ENCODE data around the gene PDE7B. TPM values are rescaled to one million over a fixed set of nuclear protein-coding genes. Genes with fewer than 3 reads are reported as not detected.
A peak's percentile ranks its signal among the peaks of the same experiment; 100 is the strongest.
"Not testable (repeated sequence)": the region's sequence is repeated elsewhere in the genome, so short reads cannot be mapped to it uniquely, and the experiment has no call there.

The PDE7B gene
- total RNA-seq, 2 donors from 2014 or later, result 9.0 to 11.2 TPM

DNA sequence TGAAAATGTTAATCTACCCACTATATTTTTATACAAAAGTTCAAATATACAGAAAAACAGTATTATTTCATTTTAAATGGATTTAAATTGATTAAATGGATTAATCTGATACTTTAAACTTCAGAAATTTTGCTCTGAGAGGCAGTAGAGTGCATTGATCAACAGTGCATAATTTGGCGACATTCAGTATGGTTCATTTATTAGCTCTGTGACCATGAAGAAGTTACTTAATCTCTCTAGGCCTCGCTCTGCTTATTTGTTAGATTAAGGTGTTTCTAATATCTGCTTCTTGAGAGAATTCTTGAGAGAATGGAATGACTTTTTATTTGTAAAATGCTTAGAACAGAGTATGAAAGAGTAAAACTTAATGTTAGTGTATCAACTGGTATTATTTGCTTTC, 8.9 kb downstream of the PDE7B start:
- no peaks in the 10 kb centered on the region for H3K36me3 ChIP-seq
- H3K27ac ChIP-seq, result no peak overlapping the region
- no peaks in the 10 kb centered on the region for H3K27me3 ChIP-seq
- TF ChIP-seq, protein P1, sequence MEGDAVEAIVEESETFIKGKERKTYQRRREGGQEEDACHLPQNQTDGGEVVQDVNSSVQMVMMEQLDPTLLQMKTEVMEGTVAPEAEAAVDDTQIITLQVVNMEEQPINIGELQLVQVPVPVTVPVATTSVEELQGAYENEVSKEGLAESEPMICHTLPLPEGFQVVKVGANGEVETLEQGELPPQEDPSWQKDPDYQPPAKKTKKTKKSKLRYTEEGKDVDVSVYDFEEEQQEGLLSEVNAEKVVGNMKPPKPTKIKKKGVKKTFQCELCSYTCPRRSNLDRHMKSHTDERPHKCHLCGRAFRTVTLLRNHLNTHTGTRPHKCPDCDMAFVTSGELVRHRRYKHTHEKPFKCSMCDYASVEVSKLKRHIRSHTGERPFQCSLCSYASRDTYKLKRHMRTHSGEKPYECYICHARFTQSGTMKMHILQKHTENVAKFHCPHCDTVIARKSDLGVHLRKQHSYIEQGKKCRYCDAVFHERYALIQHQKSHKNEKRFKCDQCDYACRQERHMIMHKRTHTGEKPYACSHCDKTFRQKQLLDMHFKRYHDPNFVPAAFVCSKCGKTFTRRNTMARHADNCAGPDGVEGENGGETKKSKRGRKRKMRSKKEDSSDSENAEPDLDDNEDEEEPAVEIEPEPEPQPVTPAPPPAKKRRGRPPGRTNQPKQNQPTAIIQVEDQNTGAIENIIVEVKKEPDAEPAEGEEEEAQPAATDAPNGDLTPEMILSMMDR (IDR thresholded peaks at IDR 0.05), result no peak
- DNase-seq (ENCODE audit: low spot score), result no peak
- H3K9me3 ChIP-seq, result no peaks in the 10 kb centered on the region
- H3K4me1 ChIP-seq, result no peaks in the 10 kb centered on the region
- no peak overlapping the region for H3K4me3 ChIP-seq

DNA sequence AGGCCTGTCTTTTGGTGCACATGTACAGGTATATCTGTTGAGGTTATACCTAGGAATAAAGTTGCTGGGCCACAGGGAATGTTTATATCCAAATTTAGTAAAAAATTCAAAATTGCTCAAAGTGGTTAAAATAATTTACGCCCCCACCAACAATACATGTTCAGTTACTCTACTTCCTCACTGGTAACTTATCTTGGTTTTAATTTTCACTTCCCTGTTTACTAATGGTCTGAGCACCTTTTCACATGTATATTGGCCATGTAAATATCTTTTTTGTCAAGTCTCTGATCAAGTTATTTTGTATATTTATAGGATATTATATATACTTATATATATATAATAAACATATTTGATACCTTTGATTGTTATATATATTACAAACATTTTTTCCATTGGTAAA, 9.7 kb downstream of the PDE7B start:
- Histone ChIP-seq H3K9me3 (no peaks in the 10 kb centered on the region), H3K4me3 (no peak overlapping the region), H3K36me3 (no peaks in the 10 kb centered on the region), H3K27ac (no peak overlapping the region), H3K27me3 (no peaks in the 10 kb centered on the region), H3K4me1 (no peaks in the 10 kb centered on the region)
- TF ChIP-seq, protein P1 (IDR thresholded peaks at IDR 0.05), result no peak
- DNase-seq (ENCODE audit: low spot score), result no peak

DNA sequence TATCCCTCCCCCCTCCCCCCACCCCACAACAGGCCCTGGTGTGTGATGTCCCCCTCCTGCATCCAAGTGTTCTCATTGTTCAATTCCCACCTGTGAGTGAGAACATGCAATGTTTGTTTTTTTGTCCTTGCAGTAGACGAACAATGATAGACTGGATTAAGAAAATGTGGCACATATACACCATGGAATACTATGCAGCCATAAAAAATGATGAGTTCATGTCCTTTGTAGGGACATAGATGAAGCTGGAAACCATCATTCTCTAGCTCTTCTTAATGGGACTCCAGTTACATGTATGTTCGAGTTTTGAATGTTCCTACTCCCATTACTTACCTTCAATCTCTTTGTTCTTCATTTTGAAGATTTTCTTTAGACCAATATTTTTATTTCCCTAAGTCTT, 13.4 kb downstream of the PDE7B start:
- not testable (repeated sequence) for H3K4me1 ChIP-seq; DNase-seq (ENCODE audit: low spot score); H3K27me3 ChIP-seq; H3K4me3 ChIP-seq; H3K9me3 ChIP-seq; H3K36me3 ChIP-seq; H3K27ac ChIP-seq

DNA sequence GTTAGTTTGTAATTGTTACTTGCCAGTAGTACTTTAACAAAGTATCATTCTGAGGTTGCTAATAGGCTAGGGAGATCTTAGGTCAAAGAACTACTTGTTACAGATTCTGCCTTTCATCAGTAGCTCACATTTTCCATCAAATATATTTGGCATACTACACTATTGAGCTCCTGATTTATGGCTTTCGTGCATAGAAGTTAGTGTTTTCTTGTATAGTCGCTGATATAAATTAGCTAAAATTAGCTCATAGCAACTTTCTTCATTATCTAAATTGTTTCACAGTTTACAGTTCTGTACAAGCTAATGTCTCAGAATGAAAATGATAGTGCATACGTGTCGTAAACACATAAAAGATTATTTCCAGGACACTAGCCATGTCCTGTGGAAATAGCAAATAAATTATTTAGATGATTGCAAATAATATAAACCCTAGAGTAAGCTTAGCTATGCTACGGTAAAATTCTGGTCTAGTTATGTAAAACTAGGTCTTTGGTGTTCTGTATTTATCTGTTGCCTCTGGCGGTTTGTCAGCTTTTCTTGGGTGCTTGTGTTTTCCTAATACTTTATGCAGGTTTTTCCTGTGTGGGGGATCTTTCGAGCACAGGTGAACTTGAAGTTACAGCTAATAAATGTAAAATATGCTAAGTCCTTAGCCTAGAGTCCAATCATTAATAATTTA, 15.1 kb downstream of the PDE7B start:
- H3K9me3 ChIP-seq, result no peaks in the 10 kb centered on the region
- no peaks in the 10 kb centered on the region for H3K27me3 ChIP-seq
- no peak overlapping the region for H3K27ac ChIP-seq
- peak overlapping the region in 1 of 2 donors; percentile 2 for H3K4me3 ChIP-seq
- H3K36me3 ChIP-seq, result no peaks in the 10 kb centered on the region
- TF ChIP-seq, protein P1 (IDR thresholded peaks at IDR 0.05), result no peak
- H3K4me1 ChIP-seq, result peaks cover 0 to 4% of the 10 kb centered on the region in 2 donors
- no peak for DNase-seq (ENCODE audit: low spot score)

DNA sequence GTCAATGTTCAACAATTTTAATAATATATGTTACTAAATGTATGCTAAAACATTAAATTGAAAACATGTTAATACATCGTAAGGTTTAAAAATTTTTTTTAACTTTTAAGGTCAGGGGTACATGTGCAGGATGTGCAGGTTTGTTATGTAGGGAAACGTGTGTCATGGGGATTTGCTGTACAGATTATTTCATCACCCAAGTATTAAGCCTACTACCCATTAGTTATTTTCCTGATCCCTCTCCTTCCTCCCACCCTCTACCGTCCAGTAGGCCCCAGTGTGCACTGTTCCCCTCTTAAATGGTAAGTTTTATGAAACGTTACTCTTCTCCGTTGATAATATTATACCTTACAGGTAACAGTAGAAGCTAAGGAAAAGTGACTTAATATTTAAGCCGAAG, 15.8 kb downstream of the PDE7B start:
- no peaks in the 10 kb centered on the region for H3K36me3 ChIP-seq
- H3K27me3 ChIP-seq, result no peaks in the 10 kb centered on the region
- TF ChIP-seq, protein P1 (IDR thresholded peaks at IDR 0.05), result no peak
- peaks cover 0 to 4% of the 10 kb centered on the region in 2 donors for H3K4me1 ChIP-seq
- H3K4me3 ChIP-seq, result no peak overlapping the region
- H3K9me3 ChIP-seq, result no peaks in the 10 kb centered on the region
- no peak for DNase-seq (ENCODE audit: low spot score)
- no peak overlapping the region for H3K27ac ChIP-seq

DNA sequence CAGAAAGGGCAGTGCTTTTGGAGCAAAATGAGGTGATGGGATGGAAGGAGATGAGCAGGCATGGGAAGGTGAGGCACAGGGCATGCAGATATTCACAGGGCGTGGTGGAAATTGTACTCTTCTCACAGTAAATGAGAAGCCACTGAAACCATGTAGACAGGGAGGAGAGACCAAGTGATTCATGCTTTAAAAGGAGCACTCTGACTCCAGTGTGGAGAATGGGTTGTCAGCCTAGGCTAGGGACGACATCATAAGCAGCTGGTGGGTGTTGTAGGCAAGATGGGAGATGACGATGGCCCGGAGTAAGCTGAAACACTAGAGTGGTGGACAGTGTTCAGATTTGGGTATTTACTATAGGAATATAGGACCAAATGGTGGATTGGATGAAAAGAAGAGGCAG, 18.4 kb downstream of the PDE7B start:
- TF ChIP-seq, protein P1 (IDR thresholded peaks at IDR 0.05), result no peak
- Histone ChIP-seq H3K36me3 (no peaks in the 10 kb centered on the region), H3K4me3 (no peak overlapping the region), H3K27ac (no peak overlapping the region), H3K4me1 (peaks cover 0 to 4% of the 10 kb centered on the region in 2 donors), H3K9me3 (no peaks in the 10 kb centered on the region), H3K27me3 (no peaks in the 10 kb centered on the region)
- no peak for DNase-seq (ENCODE audit: low spot score)

All from right atrium auricular region (tissue), 2 donors.